ENCODE results near the gene DNAJB6. TPM values are rescaled to one million over a fixed set of nuclear protein-coding genes. Genes with fewer than 3 reads are reported as not detected.

Gene DNAJB6
- polyA plus RNA-seq, 1 experiment: 188 TPM

DNA sequence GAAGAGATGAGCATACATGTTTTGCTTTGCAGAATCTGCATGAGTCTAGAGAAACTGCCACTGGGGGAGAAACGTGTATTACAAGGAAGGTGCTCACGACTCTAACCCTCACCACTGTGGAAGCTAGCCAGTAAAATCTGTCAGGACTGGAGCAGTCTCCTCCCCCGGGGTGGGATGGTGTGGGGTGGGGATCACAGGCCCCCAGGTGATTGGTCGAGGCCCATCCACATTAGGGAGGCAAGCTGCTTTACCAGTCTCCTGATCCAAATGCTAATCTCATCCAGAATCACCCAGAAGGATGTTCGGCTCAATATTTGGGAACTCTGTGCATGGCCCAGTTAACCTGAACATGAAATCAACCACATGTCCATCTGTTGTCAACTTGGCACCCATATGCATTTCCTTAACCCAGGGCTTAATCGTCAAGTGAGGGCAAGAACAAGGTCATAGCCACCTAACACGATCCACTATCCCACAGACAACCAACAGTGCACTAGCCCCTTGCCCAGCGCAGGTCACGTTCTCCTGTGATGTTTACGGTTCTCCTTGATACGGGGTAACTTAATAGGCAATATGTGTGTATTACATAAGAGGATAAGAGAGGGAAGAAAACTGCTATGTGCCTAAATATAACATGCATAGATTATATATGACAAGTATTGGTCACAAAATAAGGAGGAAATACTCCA, 40.8 kb downstream of the DNAJB6 start:
- no peaks in the 10 kb centered on the region for H3K9me3 ChIP-seq (ENCODE audit: control insufficient read depth, insufficient read depth, low read length)
- POLR2A ChIA-PET: no interaction called here
- TF ChIP-seq, protein P1, sequence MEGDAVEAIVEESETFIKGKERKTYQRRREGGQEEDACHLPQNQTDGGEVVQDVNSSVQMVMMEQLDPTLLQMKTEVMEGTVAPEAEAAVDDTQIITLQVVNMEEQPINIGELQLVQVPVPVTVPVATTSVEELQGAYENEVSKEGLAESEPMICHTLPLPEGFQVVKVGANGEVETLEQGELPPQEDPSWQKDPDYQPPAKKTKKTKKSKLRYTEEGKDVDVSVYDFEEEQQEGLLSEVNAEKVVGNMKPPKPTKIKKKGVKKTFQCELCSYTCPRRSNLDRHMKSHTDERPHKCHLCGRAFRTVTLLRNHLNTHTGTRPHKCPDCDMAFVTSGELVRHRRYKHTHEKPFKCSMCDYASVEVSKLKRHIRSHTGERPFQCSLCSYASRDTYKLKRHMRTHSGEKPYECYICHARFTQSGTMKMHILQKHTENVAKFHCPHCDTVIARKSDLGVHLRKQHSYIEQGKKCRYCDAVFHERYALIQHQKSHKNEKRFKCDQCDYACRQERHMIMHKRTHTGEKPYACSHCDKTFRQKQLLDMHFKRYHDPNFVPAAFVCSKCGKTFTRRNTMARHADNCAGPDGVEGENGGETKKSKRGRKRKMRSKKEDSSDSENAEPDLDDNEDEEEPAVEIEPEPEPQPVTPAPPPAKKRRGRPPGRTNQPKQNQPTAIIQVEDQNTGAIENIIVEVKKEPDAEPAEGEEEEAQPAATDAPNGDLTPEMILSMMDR (IDR thresholded peaks at IDR 0.05; ENCODE audit: low read depth, low read length): no peak
- DNase-seq (ENCODE audit: low read depth, low spot score): no peak
- no peak overlapping the region for H3K27ac ChIP-seq (ENCODE audit: low read depth, low read length)
- H3K27me3 ChIP-seq (ENCODE audit: control insufficient read depth, insufficient read depth, low read length): no peaks in the 10 kb centered on the region
- no peak overlapping the region for H3K4me3 ChIP-seq (ENCODE audit: low read depth, low read length)
- CTCF ChIA-PET: interaction anchor here (1.0 kb wide), 1 partner anchor 9 kb away, joined by 4 read pairs; no protein-coding TSS in a partner anchor

DNA sequence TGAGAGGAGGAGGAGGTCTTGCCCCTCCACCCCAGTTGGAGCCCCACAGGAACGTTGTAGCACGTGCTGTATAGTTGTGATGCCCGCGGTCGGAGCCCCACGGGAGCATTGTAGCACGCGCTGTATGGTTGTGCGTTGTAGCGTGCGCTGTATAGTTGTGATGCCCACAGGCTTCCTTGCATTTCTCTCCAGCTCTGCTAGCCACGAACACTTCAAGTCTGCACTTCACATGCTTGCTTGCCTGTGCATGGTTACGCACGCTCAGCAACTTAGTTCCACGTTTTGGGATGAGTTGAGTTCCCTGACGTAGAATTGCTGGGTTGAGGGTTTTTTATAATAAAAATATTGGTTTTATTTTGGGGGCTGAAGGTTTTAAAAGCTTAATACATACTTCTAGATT, 41.6 kb downstream of the DNAJB6 start:
- no peaks in the 10 kb centered on the region for H3K9me3 ChIP-seq (ENCODE audit: control insufficient read depth, insufficient read depth, low read length)
- no peaks in the 10 kb centered on the region for H3K27me3 ChIP-seq (ENCODE audit: control insufficient read depth, insufficient read depth, low read length)
- no peak overlapping the region for H3K4me3 ChIP-seq (ENCODE audit: low read depth, low read length)
- POLR2A ChIA-PET: no interaction called here
- DNase-seq (ENCODE audit: low read depth, low spot score): no peak
- H3K27ac ChIP-seq (ENCODE audit: low read depth, low read length): no peak overlapping the region
- CTCF ChIA-PET: interaction anchor here (1.0 to 1.5 kb wide), 2 partner anchors 9 to 105 kb away, joined by 3 to 19 read pairs; no protein-coding TSS in a partner anchor
- TF ChIP-seq, protein P1 (IDR thresholded peaks at IDR 0.05; ENCODE audit: low read depth, low read length): no peak

DNA sequence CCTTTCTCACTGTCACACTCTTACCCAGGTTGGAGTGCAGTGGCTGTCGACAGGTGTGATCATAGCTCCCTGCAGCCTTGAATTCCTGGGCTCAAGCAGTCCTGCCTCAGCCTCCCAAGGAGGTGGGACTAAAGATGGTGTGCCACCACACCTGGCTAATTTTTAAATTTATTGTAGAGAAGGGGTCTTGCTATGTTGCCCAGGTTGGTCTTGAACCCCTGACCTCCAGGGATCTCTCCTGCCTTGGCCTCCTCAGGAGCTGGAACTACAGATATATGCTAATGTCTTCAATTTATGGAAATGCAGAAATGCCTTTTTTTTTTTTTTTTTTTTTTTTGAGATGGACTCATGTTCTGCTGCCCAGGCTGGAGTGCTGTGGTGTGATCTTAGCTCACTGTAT, 42.7 kb downstream of the DNAJB6 start:
- DNase-seq (ENCODE audit: low read depth, low spot score): no peak
- no peaks in the 10 kb centered on the region for H3K27me3 ChIP-seq (ENCODE audit: control insufficient read depth, insufficient read depth, low read length)
- no peak overlapping the region for H3K27ac ChIP-seq (ENCODE audit: low read depth, low read length)
- TF ChIP-seq, protein P1 (IDR thresholded peaks at IDR 0.05; ENCODE audit: low read depth, low read length): no peak
- no peaks in the 10 kb centered on the region for H3K9me3 ChIP-seq (ENCODE audit: control insufficient read depth, insufficient read depth, low read length)
- ChIA-PET POLR2A (no interaction called here), CTCF (interaction anchor here (0.7 to 1.5 kb wide), 4 partner anchors 8 to 106 kb away, joined by 3 to 19 read pairs (median 4); no protein-coding TSS in a partner anchor)
- H3K4me3 ChIP-seq (ENCODE audit: low read depth, low read length): no peak overlapping the region

DNA sequence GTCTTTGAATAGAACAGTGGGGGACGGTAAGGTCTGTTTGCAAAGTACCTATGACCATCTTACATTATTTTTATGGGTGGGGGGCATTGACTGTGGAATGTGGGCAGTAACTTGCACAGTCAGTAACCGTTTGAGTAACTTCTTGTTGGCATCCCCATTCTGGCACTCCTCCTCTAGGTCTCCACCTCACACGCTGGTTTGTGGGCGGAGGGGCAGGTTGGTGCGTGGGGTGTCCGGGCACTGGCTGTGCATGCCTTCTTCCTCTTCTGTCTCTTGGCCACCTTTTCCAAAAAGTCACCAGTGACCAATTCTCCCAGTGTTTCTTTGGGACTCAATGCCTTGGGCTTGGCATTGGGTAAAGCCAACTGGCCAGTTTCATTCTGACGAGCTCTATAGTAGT, 43.6 kb downstream of the DNAJB6 start:
- no peaks in the 10 kb centered on the region for H3K9me3 ChIP-seq (ENCODE audit: control insufficient read depth, insufficient read depth, low read length)
- CTCF ChIA-PET: no interaction called here
- H3K27ac ChIP-seq (ENCODE audit: low read depth, low read length): no peak overlapping the region
- TF ChIP-seq, protein P1 (IDR thresholded peaks at IDR 0.05; ENCODE audit: low read depth, low read length): no peak
- POLR2A ChIA-PET: no interaction called here
- DNase-seq (ENCODE audit: low read depth, low spot score): no peak
- no peak overlapping the region for H3K4me3 ChIP-seq (ENCODE audit: low read depth, low read length)
- H3K27me3 ChIP-seq (ENCODE audit: control insufficient read depth, insufficient read depth, low read length): no peaks in the 10 kb centered on the region

DNA sequence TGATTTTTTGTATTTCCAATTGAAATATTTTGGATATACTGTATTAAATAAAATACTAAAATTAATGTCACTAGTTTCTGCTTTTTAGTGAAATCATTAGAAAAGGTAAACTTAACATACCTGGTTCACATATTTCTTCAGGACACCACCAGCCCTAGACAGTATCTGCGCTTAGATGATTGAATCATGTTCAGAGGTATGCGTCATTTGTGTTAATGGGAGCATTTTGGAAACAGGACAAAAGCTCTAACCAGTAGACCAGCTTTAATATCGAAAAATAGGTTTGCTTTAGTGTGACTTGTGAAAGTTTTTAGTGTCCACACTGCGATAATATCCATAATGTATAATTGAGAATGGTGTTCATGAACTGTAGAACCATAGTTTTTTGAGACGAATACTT, 47.1 kb downstream of the DNAJB6 start:
- no peak for DNase-seq (ENCODE audit: low read depth, low spot score)
- no peak overlapping the region for H3K27ac ChIP-seq (ENCODE audit: low read depth, low read length)
- ChIA-PET CTCF (interaction anchor here (1.0 to 1.5 kb wide), 2 partner anchors 10 to 14 kb away, joined by 3 to 6 read pairs; no protein-coding TSS in a partner anchor), POLR2A (interaction anchor here (0.7 kb wide), 1 partner anchor 1556 kb away, joined by 5 read pairs; no protein-coding TSS in a partner anchor)
- H3K27me3 ChIP-seq (ENCODE audit: control insufficient read depth, insufficient read depth, low read length): no peaks in the 10 kb centered on the region
- H3K4me3 ChIP-seq (ENCODE audit: low read depth, low read length): no peak overlapping the region
- H3K9me3 ChIP-seq (ENCODE audit: control insufficient read depth, insufficient read depth, low read length): no peaks in the 10 kb centered on the region
- TF ChIP-seq, protein P1 (IDR thresholded peaks at IDR 0.05; ENCODE audit: low read depth, low read length): no peak
